Measurements from ENCODE around the gene CCNK.

The CCNK gene

GRCh38 chr14:99445931-99446330 lies 35.3 kb upstream of the CCNK start:
- no peaks in the 10 kb centered on the region for H3K27me3 ChIP-seq
- H3K4me2 ChIP-seq = no peak overlapping the region
- no peak for TF ChIP-seq Cebpa-rat (IDR thresholded peaks at IDR 0.05)
- no peaks in the 10 kb centered on the region for H3K4me1 ChIP-seq
- H4K20me1 ChIP-seq = peaks cover 62% of the 10 kb centered on the region
- H3K9me3 ChIP-seq = no peaks in the 10 kb centered on the region
- no peak overlapping the region for H3K9ac ChIP-seq
- H3K4me3 ChIP-seq = no peak overlapping the region
- H3K36me3 ChIP-seq = peaks cover 97% of the 10 kb centered on the region
- no peak overlapping the region for H3K27ac ChIP-seq

- Histone ChIP-seq H3K9me3 (no peaks in the 10 kb centered on the region), H3K27me3 (no peaks in the 10 kb centered on the region), H3K4me1 (peaks cover 8% of the 10 kb centered on the region), H3K27ac (no peak overlapping the region), H3K4me3 (no peak overlapping the region), H3K4me2 (no peak overlapping the region), H3K9ac (no peak overlapping the region), H3K36me3 (peaks cover 97% of the 10 kb centered on the region), H4K20me1 (peaks cover 63% of the 10 kb centered on the region)
- no peak for TF ChIP-seq Cebpa-rat (IDR thresholded peaks at IDR 0.05)
Measured at GRCh38 chr14:99447739-99448138, 33.5 kb upstream of the CCNK start.

GRCh38 chr14:99450266-99450665 lies 30.9 kb upstream of the CCNK start:
- Histone ChIP-seq H3K27me3 (no peaks in the 10 kb centered on the region), H3K36me3 (peaks cover 98% of the 10 kb centered on the region), H3K27ac (no peak overlapping the region), H3K4me3 (no peak overlapping the region), H3K9me3 (no peaks in the 10 kb centered on the region), H3K4me1 (peaks cover 10% of the 10 kb centered on the region), H4K20me1 (peaks cover 60% of the 10 kb centered on the region), H3K4me2 (no peak overlapping the region), H3K9ac (no peak overlapping the region)
- no peak for TF ChIP-seq Cebpa-rat (IDR thresholded peaks at IDR 0.05)

DNA sequence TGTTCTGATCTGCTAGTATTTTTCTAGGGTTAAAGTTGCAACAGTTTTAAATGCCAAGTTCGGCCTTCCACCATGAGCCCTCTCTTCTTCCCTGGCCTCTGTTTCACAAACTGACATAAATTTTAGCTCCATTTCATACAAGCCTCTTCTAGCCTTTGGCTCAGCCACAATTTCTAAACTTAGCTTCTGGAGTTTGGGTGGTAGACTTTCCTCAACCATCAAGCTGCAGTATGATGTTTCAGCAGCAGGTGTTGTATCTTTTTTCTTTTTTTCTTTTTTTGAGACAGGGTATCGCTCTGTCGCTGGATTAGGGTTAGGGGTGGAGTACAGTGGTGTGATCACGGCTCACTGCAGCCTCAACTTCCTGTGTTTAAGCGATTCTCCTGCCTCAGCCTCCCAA lies 30.0 kb upstream of the CCNK start:
- no peak overlapping the region for H3K4me3 ChIP-seq
- H3K27me3 ChIP-seq = no peaks in the 10 kb centered on the region
- no peak overlapping the region for H3K9ac ChIP-seq
- no peak overlapping the region for H3K27ac ChIP-seq
- H3K4me2 ChIP-seq = no peak overlapping the region
- peaks cover 10% of the 10 kb centered on the region for H3K4me1 ChIP-seq
- H4K20me1 ChIP-seq = peaks cover 63% of the 10 kb centered on the region
- H3K36me3 ChIP-seq = peaks cover 97% of the 10 kb centered on the region
- no peak for TF ChIP-seq Cebpa-rat (IDR thresholded peaks at IDR 0.05)
- no peaks in the 10 kb centered on the region for H3K9me3 ChIP-seq

DNA sequence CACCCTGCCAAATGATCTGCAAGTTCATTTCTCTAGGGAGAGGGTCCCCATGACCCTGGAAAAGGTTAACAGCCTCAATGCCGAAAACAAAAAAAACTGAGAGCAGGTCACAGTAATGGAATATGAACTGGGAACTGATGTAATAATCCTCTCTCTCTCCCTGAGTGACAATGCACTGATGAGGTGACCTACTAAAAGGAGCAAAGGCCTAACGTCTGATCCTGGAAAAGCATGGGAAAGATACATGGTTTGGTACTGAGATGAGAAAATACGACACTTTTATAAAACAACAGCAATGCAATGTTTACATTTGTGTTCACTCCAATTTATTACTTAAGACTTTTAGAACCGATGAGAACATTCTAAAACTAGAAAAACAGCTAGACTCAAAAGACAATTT lies 28.2 kb upstream of the CCNK start:
- H3K9me3 ChIP-seq = no peaks in the 10 kb centered on the region
- peaks cover 95% of the 10 kb centered on the region for H3K36me3 ChIP-seq
- peaks cover 10% of the 10 kb centered on the region for H3K4me1 ChIP-seq
- no peak overlapping the region for H3K4me3 ChIP-seq
- peaks cover 58% of the 10 kb centered on the region for H4K20me1 ChIP-seq
- H3K9ac ChIP-seq = no peak overlapping the region
- no peak overlapping the region for H3K4me2 ChIP-seq
- no peak for TF ChIP-seq Cebpa-rat (IDR thresholded peaks at IDR 0.05)
- no peak overlapping the region for H3K27ac ChIP-seq
- no peaks in the 10 kb centered on the region for H3K27me3 ChIP-seq

DNA sequence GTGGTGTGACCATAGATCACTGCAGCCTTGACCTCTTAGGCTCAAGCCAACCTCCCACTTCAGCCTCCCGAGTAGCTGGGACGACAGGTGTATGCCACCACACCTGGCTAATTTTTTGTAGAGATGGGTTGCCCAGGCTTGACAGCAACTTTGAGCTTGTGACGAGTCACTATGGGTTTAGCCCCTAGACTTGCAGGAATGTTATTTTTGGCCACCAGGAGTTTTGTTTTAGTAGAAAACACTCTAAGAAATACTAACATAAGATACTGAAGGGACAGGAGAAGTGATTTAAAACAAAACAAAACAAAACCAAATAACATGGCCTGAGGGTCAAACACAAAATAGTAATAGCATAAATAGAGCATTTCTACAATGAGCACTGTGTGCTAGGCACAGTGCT lies 27.0 kb upstream of the CCNK start:
- Histone ChIP-seq H3K4me3 (no peak overlapping the region), H3K9ac (no peak overlapping the region), H3K9me3 (no peaks in the 10 kb centered on the region), H3K27ac (no peak overlapping the region), H3K27me3 (no peaks in the 10 kb centered on the region), H3K4me2 (no peak overlapping the region), H4K20me1 (peaks cover 68% of the 10 kb centered on the region), H3K4me1 (peaks cover 10% of the 10 kb centered on the region), H3K36me3 (peaks cover 94% of the 10 kb centered on the region)
- no peak for TF ChIP-seq Cebpa-rat (IDR thresholded peaks at IDR 0.05)

GRCh38 chr14:99459481-99460100 lies 21.6 kb upstream of the CCNK start:
- H3K4me2 ChIP-seq = no peak overlapping the region
- H4K20me1 ChIP-seq = peaks cover 73% of the 10 kb centered on the region
- no peak overlapping the region for H3K27ac ChIP-seq
- H3K9ac ChIP-seq = no peak overlapping the region
- no peaks in the 10 kb centered on the region for H3K27me3 ChIP-seq
- TF ChIP-seq Cebpa-rat (IDR thresholded peaks at IDR 0.05) = no peak
- H3K36me3 ChIP-seq = peaks cover 94% of the 10 kb centered on the region
- no peaks in the 10 kb centered on the region for H3K9me3 ChIP-seq
- H3K4me3 ChIP-seq = no peak overlapping the region
- H3K4me1 ChIP-seq = no peaks in the 10 kb centered on the region

- no peaks in the 10 kb centered on the region for H3K9me3 ChIP-seq
- H3K27ac ChIP-seq = no peak overlapping the region
- H3K27me3 ChIP-seq = no peaks in the 10 kb centered on the region
- H3K4me2 ChIP-seq = no peak overlapping the region
- H3K9ac ChIP-seq = no peak overlapping the region
- H3K4me3 ChIP-seq = no peak overlapping the region
- TF ChIP-seq Cebpa-rat (IDR thresholded peaks at IDR 0.05) = no peak
- H3K36me3 ChIP-seq = peaks cover 93% of the 10 kb centered on the region
- peaks cover 73% of the 10 kb centered on the region for H4K20me1 ChIP-seq
- H3K4me1 ChIP-seq = no peaks in the 10 kb centered on the region
Measured at GRCh38 chr14:99460793-99461192, 20.4 kb upstream of the CCNK start.

- H3K36me3 ChIP-seq = peaks cover 94% of the 10 kb centered on the region
- peaks cover 4% of the 10 kb centered on the region for H3K4me1 ChIP-seq
- no peak for TF ChIP-seq Cebpa-rat (IDR thresholded peaks at IDR 0.05)
- no peak overlapping the region for H3K27ac ChIP-seq
- H3K4me3 ChIP-seq = no peak overlapping the region
- H3K9me3 ChIP-seq = no peaks in the 10 kb centered on the region
- H3K9ac ChIP-seq = no peak overlapping the region
- peaks cover 80% of the 10 kb centered on the region for H4K20me1 ChIP-seq
- H3K4me2 ChIP-seq = no peak overlapping the region
- H3K27me3 ChIP-seq = no peaks in the 10 kb centered on the region
Measured at GRCh38 chr14:99461411-99462085, 19.7 kb upstream of the CCNK start.

- H3K4me3 ChIP-seq = no peak overlapping the region
- TF ChIP-seq Cebpa-rat (IDR thresholded peaks at IDR 0.05) = no peak
- H3K9ac ChIP-seq = no peak overlapping the region
- no peaks in the 10 kb centered on the region for H3K9me3 ChIP-seq
- peaks cover 86% of the 10 kb centered on the region for H4K20me1 ChIP-seq
- H3K4me2 ChIP-seq = no peak overlapping the region
- no peak overlapping the region for H3K27ac ChIP-seq
- no peaks in the 10 kb centered on the region for H3K27me3 ChIP-seq
- peaks cover 10% of the 10 kb centered on the region for H3K4me1 ChIP-seq
- peaks cover 91% of the 10 kb centered on the region for H3K36me3 ChIP-seq
Measured at GRCh38 chr14:99462210-99462609, 19.0 kb upstream of the CCNK start.

All from BLaER1 (cell line).